AG09319 (cell line): ENCODE measurements around the gene SLC13A4.
"Not testable (repeated sequence)": the region's sequence is repeated elsewhere in the genome, so short reads cannot be mapped to it uniquely, and the experiment has no call there.

Experiments
- DNase-seq: peaks from one replicate; pipeline ENCODE4 v3.0.0-alpha.2; 2010; ENCODE audit warnings: low read depth; ENCODE audit errors: extremely low read depth
- CTCF ChIP-seq: IDR thresholded peaks from 2 replicates; pipeline ENCODE4 v1.5.1; 2011; ENCODE audit warnings: low read depth, mild to moderate bottlenecking, inconsistent platforms, low read length, moderate library complexity

Gene SLC13A4

GRCh38 chr7:135747366-135747765 is 19.4 kb upstream of the SLC13A4 start:
- DNase-seq, result no peak
- no peak for TF ChIP-seq CTCF

GRCh38 chr7:135745703-135746312 is 17.8 kb upstream of the SLC13A4 start:
- no peak for TF ChIP-seq CTCF
- DNase-seq, result peak; percentile 88

GRCh38 chr7:135744938-135745702 is 17.1 kb upstream of the SLC13A4 start:
- TF ChIP-seq CTCF, result no peak
- DNase-seq, result no peak

- TF ChIP-seq CTCF, result no peak
- DNase-seq, result no peak
Observed at GRCh38 chr7:135743907-135744731, 16.1 kb upstream of the SLC13A4 start.

- no peak for TF ChIP-seq CTCF
- no peak for DNase-seq
Observed at GRCh38 chr7:135742371-135742770, 14.4 kb upstream of the SLC13A4 start.

GRCh38 chr7:135741905-135742304 is 13.9 kb upstream of the SLC13A4 start:
- TF ChIP-seq CTCF, result no peak
- DNase-seq, result no peak

GRCh38 chr7:135740889-135741288 is 12.9 kb upstream of the SLC13A4 start:
- TF ChIP-seq CTCF, result no peak
- DNase-seq, result no peak

GRCh38 chr7:135737306-135737647 is 9.3 kb upstream of the SLC13A4 start:
- DNase-seq, result not testable (repeated sequence)
